GM12801 (cell line): Measurements from ENCODE around the gene MVB12B.

Experiments
- CTCF ChIP-seq: IDR thresholded peaks from one replicate; pipeline ENCODE4 v1.5.1; 2011; ENCODE audit warnings: control low read depth; ENCODE audit not compliant: insufficient read length; ENCODE audit errors: extremely low read depth

The MVB12B gene

GRCh38 chr9:126298063-126298801 lies 28.4 kb upstream of the MVB12B start:
- no peak for TF ChIP-seq CTCF

DNA sequence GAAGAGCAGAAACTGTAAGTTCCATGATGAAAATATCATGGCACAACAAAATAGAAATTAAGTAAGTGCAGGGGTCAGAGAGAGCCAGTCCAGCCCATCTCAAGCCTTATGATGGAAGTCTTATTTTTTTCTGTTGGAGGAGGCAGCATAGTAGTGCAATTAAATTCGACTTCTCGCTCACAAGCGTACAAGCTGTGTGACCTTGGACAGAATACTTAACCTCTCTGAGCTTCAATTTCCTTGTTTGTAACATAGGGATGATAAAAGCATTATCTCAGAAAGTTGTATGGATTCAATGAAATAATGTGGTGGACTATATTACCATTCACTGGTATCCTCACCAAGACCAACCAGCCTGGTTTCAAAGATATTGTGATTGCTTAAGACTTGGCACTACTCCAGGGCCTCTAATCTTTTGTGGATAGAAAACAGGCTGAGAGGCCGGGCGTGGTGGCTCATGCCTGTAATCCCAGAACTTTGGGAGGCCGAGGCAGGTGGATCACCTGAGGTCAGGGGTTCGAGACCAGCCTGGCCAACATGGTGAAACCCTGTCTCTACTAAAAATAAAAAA lies 26.8 kb upstream of the MVB12B start:
- no peak for TF ChIP-seq CTCF

DNA sequence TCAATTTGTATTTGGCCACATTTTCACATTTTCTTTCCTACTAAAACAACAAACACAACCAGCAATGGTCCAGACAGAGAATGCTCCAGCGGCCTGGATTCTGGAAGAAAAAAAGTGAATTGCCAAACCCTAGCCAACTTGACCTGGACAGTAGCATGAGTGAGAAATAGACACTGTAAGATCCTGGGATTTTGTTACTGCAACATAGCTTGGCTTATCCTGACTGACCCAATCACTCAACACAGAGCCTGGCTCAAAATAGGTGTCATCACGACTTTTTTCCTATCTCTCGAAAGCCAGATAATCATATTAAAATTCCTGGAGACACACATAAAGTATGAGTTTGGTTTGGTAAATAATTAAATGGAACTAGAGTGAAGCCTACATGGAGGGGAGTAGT lies 25.4 kb upstream of the MVB12B start:
- no peak for TF ChIP-seq CTCF

GRCh38 chr9:126301985-126302603 lies 24.5 kb upstream of the MVB12B start:
- TF ChIP-seq CTCF = no peak

- TF ChIP-seq CTCF = no peak
Observed at GRCh38 chr9:126302730-126303129, 23.9 kb upstream of the MVB12B start.

DNA sequence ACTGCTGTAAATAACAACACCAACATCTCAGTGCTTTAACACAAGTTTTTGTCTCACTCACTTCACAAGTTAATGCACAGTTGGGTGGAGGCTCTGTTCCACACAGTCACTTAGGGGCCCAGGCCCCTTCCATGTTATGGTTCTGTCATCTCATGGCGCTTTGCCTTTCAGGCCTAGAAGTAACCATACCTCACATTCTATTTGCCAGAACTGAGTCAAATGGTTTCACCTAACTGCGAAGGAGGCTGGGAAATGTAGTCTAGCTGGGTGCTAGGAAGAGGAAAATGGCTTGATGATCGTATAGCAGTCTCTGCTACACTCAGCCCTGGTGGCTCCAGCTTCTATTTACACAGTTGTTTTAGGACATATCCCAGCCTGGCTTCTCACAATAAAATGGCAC lies 23.1 kb upstream of the MVB12B start:
- TF ChIP-seq CTCF = no peak

- no peak for TF ChIP-seq CTCF
Observed at GRCh38 chr9:126304207-126304970, 22.2 kb upstream of the MVB12B start.
